IPS-NIHi11 (cell line): ENCODE data around the gene ETFDH.
"Not testable (repeated sequence)": the region's sequence is repeated elsewhere in the genome, so short reads cannot be mapped to it uniquely, and the experiment has no call there.

Experiments
- DNase-seq: peaks from one replicate; pipeline ENCODE4 v3.0.0; 2012; ENCODE audit warnings: mixed read lengths, low spot score

ETFDH gene

GRCh38 chr4:158678767-158679166 lies 6.7 kb downstream of the ETFDH start:
- DNase-seq, result no peak

- no peak for DNase-seq
Measured at GRCh38 chr4:158681629-158682028, 9.5 kb downstream of the ETFDH start.

DNA sequence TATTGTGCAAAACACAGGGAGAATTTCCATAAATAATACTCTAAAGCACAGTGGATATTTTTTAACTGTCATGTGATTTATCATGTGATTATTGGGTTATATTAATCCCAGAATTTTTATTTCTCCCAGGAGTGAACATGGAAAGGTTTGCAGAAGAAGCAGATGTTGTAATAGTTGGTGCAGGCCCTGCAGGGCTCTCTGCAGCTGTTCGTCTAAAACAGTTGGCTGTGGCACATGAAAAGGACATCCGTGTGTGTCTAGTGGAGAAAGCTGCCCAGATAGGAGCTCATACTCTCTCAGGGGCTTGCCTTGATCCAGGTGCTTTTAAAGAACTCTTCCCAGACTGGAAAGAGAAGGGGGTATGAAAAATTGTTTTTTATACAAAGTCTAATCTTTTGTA lies 10.0 kb downstream of the ETFDH start:
- no peak for DNase-seq

- DNase-seq, result no peak
Measured at GRCh38 chr4:158688813-158689212, 16.7 kb downstream of the ETFDH start.

GRCh38 chr4:158704274-158704673 lies 32.2 kb downstream of the ETFDH start:
- DNase-seq, result no peak

GRCh38 chr4:158710814-158711213 lies 38.7 kb downstream of the ETFDH start:
- no peak for DNase-seq

DNA sequence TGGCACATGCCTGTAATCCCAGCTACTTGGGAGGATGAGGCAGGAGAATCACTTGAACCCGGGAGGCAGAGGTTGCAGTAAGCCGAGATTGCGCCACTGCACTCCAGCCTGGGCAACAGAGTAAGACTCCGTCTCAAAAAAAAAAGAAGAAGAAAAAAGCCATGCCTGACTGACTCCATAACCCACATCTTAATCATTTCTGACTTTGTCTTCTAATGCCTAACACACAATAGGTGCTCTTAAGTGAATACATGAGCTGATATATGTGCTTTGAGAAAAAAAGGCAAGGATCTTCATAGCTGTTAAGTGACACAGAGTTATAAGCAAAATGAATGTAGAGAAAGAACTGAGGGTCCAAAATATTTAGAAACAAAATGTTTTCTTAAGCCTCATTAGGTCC lies 40.5 kb downstream of the ETFDH start:
- not testable (repeated sequence) for DNase-seq

DNA sequence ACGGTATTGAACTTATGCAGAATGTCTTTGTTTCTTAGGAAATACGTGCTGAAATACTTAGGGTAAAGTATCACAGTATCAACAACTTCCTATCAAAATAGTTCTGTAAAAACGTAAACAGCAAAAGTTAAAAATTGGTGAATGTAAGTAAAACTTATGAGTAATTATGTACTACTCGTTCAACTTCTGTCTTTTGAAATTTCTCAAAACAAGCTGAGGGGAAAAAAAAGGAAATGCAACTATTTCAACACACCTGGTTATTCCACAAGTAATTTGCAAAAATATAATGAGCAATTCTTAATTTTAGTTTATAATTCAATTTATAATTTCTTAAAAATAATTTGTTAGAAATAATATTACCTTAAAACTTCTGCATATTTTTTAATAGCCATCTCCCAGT lies 42.8 kb downstream of the ETFDH start:
- no peak for DNase-seq

GRCh38 chr4:158715802-158716201 lies 43.7 kb downstream of the ETFDH start:
- DNase-seq, result no peak

DNA sequence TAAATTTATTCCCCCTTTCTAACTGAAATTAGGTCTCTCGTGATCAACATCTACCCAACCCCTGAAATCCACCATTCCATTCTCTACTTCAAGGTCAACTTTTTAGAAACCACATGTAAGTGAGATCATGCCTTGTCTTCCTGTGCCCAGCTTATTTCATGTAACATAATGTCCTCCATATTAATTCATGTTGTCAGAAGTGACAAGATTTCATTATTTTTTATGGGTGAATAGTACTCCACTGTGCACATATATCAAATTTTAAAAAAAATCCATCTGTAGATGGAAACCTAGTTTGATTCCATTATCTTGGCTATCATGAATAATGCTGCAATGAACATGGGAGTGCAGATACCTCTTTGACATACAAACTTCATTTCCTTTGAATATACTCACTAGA lies 49.6 kb downstream of the ETFDH start:
- DNase-seq, result no peak

DNA sequence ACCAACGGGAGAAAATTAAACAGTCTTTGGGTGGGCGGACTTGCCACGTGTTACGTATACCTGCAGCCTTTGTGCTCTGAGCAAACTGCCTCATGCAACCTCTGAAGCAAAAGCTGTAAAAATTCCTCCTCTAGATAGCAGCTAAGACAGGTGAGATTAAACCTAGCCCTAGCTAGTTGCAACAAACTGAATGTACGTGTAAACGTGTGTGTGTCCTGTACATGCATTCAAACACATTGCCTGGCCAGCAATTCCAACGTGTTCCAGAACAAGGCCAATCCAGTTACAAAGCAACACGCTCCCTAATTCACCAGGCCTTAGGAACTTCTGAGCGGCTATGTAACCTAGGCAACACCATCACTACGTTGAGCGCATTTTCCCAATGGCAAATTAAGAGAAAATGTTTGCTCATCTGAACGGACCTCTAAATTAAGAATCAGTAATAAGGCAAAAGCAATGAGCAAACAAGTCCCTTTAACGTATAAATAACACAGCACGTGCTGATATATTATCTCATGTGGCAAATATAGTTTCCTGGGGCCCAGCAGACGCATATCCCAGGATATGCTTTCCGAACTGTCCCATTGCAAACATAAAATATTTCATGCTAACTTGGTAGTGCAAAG lies 50.3 kb downstream of the ETFDH start:
- DNase-seq, result peak; percentile 48

GRCh38 chr4:158722917-158723793 lies 51.1 kb downstream of the ETFDH start, which contains the start of gene PPID:
PPID (minus strand) TSS chr4:158723396; CDS start chr4:158723288, 108 bp downstream.
- DNase-seq, result peak; percentile 93

GRCh38 chr4:158724637-158725036 lies 52.5 kb downstream of the ETFDH start:
- no peak for DNase-seq

DNA sequence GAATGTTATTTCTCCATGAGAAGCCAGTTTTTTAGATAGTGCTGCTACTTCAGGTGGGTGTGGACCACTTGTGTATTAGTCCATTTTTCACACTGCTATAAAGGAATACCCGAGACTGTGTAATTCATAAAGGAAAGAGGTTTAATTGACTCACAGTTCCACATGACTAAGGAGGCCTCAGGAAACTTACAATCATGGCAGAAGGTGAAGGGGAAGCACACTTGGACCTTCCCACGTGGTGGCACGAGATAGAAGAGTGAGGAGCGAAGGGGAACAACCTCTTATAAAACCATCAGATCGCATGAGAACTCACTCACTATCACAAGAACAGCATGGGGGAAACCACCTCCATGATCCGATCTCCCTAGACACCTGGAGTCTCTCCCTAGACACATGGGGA lies 54.5 kb downstream of the ETFDH start:
- no peak for DNase-seq

- no peak for DNase-seq
Measured at GRCh38 chr4:158728236-158728635, 56.1 kb downstream of the ETFDH start.

DNA sequence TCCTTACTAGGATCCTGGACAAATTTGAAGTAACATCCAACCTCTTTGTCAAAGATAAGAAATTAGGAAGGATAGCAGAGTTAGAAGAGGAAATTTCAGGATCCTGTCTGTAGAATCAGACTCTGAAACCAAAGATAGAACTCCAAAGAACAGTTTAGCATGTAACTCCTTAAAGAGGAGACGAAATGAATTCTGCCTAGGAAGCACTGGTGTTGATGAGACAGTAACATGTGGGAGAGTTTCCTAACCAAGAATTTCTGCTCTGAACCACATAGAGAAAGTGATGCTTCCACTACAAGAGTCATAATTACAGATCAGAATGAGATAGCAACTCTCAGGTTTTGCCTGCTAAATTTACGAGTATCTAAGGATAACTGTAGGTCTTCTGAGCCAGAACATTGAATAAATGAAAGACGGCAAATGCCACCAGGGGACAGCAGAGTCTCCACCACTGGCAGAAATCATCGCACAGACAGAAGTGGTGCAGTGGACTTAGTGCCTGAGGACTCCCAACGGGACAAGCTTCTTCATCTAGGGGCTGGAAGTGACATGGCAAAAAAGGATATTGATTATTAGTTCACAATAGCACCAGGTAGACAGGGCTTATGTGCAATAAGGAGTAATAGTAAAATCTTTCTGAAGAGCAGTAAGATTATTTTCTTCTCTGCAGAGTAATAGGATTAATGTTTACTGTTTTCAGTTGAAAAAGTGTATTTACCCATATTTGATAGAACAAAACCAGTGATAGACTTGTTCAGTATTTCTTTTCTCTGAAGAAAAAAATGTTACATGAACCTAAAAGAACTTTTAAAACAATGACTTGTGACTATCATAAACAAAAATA lies 57.8 kb downstream of the ETFDH start:
- DNase-seq, result peak; percentile 73

DNA sequence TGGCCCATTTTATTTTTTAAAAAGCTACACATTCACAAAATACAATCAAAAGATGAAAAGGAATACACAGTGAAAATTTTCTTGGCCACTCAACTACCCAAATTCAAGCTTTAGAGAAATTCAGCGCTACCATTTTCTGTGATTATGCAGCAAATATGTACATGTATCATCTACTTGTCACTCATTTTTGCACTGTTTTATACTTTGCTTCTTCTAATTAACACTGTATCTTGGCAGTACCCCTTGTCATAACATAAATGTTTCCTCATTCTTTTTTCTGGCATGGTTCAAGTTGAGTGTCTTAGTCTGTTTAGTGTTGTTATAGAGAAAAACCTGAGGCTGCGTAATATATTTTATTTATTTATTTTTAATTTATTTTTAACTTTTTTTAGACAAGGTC lies 66.8 kb downstream of the ETFDH start:
- no peak for DNase-seq

DNA sequence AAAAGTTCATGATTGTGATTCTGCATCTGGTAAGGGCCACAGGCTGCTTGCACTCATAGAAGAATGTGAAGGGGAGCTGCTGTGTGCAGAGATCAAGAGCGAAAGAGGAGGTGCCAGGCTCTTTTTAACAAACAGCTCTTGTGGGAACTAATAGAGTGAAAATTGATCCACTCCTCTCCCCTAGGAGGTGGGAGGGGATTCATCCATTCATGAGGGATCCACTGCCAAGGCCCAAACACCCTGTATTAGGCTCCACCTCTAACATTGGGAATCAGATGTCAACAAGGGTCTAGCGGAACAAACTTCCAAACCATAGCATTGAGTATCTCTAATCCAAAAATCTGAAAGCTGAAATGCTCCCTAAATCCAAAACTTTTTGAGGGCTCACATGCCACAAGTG lies 67.5 kb downstream of the ETFDH start:
- DNase-seq, result peak; percentile 26

DNA sequence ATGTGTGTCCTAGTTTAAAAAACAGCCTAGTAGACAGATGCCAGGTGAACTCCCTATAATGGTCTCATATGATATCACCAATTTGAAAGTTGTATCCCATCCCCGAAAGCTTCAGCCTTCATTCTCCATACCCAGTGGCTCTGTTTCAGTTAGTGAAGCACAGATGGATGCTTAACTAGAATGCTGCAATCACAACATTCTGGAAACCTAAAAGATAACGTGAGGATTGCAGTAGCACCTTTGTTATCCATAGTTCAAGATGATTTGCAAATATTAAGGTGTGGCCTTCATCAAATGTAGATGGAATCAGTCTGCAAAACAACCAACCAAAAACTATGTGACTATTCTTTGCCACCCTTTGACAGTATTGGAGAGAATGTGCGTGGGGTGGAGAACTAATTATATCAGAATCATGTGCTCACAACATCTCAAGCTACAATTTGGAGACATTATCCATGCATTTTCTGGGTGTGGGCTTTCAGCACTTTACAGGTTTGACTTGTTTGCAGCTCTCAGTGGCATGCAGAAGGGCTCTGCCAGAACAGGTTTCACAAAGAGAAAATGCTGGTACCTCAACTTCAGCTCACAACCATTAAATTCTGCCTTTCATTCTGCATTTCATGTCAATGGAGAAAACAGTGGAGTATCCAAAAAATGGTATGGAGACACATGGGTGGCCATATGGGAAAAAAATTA lies 69.4 kb downstream of the ETFDH start:
- no peak for DNase-seq

DNA sequence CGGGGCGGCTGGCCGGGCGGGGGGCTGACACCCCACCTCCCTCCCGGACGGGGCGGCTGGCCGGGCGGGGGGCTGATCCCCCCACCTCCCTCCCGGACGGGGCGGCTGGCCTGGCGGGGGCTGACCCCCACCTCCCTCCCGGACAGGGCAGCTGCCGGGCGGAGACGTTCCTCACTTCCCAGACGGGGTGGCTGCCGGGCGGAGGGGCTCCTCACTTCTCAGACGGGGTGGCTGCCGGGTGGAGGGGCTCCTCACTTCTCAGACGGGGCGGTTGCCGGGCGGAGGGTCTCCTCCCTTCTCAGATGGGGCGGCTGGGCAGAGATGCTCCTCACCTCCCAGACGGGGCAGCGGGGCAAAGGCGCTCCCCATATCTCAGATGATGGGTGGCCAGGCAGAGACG lies 74.4 kb downstream of the ETFDH start:
- DNase-seq, result not testable (repeated sequence)

GRCh38 chr4:158750379-158750778 lies 78.3 kb downstream of the ETFDH start:
- no peak for DNase-seq
